HG03135 (cell line): ENCODE data around the gene RABGAP1L.
A peak's percentile ranks its signal among the peaks of the same experiment; 100 is the strongest.

Source experiments
- ATAC-seq: cut with Tn5 transposase; IDR thresholded peaks from one replicate; pipeline ENCODE4 v1.9.1; 2021; ENCODE audit warnings: mild to moderate bottlenecking, moderate library complexity; ENCODE audit not compliant: unreplicated experiment

Gene RABGAP1L

DNA sequence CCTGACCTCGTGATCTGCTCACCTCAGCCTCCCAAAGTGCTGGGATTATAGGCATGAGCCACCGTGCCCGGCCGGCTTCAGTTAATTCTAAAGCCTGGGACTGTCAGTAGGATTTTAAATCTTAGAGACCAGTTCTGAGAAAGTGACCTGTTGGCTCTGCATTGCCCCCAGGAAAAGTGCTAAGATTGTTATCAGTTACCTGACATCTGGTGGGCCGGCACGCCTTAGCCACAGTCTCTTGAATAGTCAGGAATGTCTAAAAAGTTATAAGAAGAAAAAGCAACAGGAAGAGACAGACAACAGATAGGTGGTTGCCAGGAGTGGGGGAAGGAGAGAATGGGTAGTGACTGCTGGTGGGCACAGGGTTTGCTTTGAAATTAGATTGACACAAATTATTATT, 35.1 kb downstream of the RABGAP1L start:
- no peak for ATAC-seq

DNA sequence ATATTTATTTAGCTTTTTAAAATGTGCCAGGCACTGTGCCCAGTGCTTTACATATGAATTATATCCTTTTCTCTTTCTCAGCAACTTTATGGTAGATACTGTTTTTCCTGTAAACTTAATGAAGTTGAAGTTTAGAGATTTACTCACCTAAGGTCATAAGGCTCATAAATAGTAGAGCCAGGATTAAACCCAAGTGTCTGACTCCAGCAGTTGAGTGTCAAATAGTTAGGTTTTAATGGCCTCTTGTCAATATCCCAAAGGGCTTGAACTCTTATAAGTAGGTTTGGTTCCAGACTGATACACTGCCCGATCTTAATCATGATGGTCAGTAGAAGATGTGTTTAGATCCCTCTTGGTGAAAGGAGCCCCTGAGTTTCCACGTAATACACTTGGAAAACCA, 37.8 kb downstream of the RABGAP1L start:
- no peak for ATAC-seq

DNA sequence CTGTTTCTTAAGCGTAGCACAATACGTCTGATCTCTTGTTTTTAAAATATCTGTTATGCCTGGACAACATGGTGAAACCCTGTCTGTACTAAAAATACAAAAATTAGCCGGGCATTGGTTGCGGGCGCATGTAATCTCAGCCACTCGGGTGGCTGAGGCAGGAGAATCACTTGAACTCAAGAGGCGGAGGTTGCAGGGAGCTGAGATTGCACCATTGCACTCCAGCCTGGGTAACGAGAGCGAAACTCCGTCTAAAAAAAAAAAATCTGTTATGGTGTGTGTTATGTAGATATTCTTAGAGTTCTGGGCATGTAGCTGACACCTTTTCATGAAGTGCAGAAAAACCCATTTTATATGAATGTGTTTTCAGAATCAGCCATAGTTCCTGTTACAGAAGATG, 38.2 kb downstream of the RABGAP1L start:
- ATAC-seq: no peak

DNA sequence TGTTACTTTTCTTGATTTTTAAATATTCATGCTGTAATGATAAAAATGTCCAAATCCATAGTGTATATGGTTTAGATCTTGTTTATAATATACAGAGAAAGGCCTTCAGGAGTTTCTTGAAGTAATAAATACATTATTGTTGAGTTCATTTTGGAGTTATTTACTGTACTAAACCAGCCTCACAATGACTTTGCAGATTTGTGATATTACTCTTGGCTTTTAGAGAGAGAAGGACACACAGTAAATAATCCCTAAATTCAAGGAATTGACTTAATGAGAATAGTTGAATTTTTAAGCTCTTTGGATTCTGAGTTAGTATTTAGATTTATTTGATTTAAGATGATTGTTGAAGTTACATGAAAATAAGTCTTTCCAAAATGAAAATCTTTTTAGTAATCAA, 38.9 kb downstream of the RABGAP1L start:
- ATAC-seq: no peak

DNA sequence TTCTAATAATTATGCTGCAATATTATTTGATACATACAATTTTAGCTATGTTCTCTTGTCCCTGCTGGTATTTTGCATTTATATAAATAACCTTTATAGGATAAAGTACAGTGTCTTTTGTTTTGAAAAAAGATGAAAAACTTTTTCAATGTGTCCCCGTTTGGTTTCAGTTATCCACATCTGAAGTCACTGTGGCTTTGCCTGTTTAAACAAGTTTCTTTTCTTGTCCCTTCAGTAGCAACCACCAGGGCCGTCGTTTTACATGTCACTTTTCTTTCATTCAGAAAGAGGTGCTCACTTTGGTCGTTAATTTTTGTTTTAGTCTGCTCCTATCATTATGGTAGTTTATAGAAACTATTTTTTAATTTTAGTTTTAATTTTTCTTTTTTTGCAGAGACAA, 41.4 kb downstream of the RABGAP1L start:
- no peak for ATAC-seq

DNA sequence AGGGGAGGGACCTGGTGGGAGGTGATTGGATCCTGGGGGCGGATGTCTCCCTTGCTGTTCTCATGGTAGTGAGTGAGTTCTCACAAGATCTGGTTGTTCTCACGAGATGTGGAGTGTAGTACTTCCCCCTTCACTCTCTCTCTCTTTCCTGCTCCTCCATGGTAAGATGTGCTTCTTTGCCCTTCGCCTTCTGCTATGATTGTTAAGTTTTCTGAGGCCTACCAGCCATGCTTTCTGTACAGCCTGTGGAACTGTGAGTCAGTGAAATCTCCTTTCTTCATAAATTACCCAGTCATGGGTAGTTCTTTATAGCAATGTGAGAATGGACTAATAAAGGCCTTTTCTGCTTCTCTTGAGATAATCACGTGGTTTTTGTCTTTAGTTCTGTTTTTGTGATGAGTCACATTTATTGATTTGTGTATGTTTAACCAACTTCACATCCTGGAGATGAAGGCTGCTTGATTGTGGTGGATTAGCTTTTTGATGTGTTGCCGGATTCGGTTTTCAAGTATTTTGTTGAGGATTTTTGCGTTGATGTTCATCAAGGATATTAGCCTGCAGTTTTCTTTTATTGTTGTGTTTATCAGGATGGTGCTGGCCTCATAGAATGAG, 45.5 kb downstream of the RABGAP1L start:
- no peak for ATAC-seq

DNA sequence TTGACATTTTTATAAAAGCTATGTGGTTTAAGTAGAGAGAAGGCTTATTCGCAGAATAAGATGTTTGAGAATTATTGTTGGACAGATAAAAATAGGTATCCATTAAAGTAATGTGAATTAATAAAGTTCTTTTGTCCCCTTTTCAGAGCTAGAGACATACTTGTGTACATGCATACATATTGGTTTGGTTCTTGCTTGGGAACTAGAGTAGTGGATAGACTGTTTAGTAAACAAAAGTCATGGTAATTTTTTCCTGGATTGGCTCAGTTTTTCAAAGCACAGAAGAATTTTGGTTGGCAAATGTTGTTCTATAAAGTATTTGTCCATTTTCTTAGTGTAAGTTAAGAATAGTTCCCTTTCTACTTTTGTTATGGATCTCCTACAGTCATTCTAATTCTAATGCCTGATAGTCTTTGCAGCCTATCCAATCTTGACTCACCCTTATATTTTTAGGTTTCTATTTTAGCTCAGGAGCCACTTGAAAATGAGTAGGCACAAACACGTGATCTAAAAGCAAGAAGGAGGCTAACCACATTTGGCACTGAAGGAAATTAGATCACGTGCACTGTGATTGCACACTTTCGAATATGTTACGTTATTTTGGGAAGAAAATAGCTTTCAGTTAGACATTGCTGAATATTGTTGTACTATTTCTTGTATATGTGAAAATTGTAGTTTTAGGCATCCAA, 47.0 kb downstream of the RABGAP1L start:
- ATAC-seq: no peak

DNA sequence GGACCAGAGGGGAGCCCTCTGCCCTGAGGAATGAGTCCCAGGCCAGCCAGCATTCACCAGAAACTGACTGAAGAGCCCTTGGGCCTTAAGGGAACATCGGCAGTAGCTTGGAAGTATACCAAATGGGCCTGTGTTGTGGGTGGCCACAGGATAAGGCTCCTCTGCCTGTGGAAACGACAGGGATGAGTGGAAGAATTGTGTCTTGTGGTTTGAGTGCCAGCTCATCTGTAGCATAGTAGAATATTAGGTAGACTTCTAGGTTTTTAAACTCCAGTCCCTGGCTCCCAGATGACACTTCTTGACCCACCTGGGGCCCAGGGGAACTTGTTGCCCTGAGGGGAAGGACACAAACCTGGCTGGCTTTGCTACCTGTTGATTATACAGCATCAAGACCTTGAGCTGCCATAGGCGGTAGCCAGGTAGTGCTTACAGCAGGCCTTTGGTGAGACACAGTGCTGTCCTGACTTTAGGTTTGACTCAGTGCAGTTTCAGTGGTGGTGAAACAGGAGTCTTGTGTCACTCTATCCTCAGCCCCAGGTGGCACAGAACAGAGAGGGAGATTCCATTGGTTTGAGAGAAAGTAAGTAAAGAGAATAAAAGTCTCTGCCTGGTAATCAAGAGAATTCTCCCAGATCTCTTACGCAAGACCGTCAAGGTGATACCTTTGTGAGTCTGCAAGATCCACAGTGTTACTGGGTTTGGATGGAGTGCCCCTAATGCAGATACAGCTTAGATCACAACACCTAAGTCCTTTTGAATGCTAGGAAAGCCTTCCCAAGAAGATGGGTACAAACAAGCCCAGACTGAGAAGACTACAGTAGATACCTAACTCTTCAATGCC, 50.2 kb downstream of the RABGAP1L start:
- ATAC-seq: peak; percentile 91

DNA sequence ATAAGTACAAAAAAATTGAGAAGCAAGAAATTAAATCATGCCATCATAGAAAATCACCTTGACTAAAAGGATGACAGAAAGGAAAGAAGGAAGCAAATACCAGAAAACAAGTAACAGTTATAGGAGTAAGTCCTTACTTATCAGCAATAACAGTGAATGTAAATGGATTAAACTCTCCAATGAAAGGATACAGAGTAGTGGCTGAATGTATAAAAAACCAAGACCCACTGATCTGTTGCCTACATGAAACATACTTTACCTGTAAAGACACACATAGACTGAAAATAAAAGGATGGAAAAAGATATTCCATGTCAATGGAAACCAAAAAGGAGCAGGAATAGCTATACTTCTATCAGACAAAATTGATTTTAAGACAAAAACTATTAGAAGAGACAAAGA, 52.2 kb downstream of the RABGAP1L start:
- ATAC-seq: no peak

DNA sequence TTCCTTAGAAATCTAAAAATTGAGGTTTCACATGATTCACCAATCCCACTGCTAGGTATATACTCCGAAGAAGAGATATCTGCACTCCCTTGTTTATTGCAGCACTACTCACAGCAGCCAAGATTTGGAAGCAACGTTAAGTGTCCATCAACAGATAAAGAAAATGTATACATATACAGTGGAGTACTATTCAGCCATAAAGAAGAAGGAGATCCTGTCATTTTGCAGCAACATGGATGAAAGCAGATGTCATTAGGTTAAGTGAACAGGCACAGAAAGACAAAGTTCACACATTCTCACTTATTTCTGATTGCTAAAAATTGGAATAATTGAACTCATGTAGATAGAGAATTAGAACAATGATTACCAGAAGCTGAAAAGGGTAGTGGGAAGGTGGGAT, 56.4 kb downstream of the RABGAP1L start:
- no peak for ATAC-seq

DNA sequence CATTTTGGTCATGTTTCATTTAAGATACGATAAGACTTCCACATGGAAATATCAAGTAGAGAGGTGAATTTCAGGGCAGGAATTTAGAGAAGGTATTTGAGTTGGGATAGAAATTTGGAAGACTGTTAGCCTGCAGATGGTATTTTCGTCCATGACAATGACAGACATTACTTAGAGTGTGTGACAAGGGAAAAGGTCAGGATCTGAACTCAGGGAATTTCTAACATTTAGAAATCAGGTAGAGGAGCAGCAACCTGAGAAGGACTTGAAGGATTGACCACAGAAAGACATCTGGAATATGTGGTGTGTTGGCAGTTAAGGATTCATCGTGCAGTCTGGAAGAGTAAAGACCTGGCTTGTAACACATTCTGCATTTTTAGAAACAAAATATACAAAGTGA, 57.9 kb downstream of the RABGAP1L start:
- no peak for ATAC-seq

DNA sequence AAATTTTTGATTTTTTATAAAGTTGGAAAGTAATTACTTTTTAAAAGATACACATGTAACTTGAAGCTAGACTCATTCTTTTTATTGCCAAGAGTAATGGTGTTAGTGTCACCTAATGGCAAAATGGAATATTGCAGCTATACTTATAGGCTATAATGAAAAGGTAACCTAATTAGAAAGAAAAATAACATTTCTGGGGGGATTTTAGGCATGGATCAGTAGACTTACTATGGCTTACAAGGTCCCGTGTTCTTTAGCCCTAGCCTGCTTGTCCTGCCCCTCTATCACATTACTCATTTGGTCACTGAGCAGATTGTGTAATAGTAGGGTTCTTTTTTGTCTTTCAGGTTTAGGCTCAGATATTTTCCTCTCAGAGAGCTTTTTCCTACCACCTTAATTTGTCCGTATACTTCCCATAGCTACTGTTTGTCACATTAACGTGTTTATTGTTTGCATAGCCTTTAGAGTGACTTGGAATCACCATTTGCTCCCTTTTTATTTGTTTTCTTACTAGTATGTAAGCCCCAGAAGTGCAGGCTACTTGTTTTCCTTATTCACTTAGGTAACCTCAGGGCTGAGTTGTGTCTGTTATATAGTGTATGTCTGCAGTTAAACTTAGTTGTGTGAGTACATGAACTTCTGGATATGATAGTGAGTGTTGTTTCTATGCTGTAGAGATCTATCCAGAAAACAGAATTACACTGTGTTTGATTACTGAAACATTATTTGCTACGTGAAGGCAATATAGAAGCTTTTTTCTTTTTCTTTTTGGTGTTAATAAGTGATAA, 58.7 kb downstream of the RABGAP1L start:
- ATAC-seq: no peak

DNA sequence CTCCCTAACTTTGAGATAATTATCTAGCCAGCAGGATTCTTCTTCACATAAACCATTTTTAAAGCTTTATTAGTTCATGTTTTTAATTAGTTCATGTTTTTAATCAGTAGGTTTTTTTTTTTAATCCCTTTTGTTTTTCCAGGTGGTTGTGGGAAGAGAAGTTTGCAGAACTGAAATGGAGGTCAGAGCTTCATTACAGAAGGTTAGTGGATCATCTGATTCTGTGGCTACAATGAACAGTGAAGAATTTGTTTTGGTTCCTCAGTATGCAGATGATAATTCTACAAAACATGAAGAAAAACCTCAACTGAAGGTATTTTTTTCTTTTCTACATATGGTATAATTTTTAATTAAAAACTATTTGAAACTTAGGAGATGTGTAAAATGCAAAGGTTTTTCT, 59.7 kb downstream of the RABGAP1L start:
- ATAC-seq: no peak

DNA sequence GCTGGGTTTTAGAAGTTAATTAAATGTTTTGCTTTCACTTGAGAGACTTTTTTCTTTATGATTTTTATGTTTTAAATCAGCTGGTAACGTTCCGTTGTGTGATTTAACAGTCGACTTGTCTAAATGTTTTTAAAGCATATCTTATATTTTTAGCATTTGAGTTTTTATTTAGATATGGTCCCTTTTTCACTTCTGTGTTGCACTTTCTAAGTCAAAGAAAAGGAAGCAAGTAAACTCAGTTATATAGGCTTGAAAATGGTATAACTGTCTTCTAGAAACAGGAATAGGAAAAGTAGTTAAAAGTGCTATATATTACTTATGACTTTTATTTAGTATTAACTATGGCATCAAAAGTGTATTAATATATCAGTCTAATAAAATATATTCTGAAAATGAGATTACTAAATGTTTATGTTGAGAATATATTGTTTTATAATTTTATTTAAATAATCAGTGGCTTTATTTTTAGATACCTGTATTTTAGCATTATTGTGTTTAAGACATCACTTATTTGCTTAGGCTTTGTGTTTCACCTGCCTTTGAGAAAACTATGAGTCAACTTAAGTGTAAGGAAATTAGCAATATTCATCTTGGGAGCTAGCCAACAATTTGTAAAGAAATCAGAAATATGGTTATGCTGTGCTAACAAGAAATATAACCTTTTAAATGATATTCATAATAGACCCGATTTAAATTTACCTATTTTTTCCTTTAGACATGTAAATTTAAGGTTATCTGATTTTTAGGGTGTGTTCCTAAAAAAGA, 60.5 kb downstream of the RABGAP1L start:
- no peak for ATAC-seq

DNA sequence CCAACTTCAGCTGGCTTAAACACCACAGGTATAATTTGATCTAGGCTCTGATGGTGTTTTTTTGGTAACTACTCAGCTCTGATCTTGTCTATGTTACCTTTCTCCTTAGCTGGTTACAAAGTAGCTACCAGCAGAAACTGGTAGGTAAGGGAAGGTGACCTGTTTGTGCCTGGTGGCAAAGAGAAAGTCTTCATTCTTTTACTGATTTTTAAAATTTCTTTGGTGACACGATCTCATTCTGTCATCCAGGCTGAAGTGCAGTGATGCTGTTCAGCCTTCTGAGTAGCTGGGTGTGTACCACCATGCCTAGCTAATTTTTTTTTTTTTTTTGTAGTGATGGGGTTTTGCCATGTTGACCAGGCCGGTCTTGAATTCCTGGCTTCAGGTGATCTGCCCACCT, 62.4 kb downstream of the RABGAP1L start:
- no peak for ATAC-seq

DNA sequence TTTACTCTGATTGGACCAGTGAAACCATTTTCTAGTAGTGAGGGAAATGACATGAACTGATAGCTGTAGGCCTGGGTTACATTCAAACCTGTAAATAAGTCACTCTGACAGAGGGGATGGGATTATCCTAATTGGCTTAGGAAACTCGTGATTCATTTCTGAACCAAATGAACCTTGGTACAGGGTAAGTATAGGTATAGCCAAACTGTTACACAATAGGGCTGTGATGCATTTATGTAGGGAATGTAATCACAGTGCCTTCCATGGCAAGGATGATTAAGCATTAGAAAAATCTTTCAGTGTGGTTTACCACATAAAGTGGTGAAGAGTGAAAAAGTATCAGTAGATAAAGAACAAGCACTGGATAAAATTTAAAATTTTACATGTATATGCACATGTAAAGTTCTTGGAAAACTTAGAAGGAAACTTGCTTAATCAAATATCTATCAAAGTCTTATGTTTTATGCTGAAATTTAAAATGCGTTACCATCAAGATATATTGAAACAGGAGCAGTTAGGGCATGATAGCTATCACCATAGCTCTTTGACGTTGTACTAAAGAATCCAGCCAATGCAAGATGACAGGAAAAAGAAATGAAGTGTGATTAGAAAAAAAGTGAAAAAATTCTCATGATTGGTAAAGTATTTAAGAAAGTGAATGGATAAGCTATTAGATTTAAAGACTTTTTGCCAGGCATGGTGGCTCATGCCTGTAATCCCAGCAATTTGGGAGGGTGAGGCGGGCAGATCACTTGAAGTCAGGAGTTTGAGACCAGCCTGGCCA, 63.0 kb downstream of the RABGAP1L start:
- no peak for ATAC-seq

DNA sequence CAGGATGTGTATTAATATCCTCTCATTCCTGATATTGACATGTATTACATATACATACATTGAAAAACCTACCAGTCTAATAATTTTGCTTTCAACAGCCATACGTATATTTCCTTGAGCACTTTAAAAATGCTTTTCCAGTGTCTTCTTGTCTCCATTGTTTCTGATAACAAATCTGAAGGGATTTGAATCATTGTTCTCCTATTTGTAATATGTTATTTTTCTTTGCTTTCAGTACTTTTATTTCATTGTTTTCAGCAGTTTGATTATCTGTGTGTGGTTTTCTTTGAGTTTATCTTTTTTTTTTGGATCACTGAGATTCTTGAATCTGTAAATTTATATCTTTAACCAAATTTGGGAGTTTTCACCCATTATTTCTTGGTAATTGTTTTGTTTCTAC, 65.3 kb downstream of the RABGAP1L start:
- no peak for ATAC-seq

DNA sequence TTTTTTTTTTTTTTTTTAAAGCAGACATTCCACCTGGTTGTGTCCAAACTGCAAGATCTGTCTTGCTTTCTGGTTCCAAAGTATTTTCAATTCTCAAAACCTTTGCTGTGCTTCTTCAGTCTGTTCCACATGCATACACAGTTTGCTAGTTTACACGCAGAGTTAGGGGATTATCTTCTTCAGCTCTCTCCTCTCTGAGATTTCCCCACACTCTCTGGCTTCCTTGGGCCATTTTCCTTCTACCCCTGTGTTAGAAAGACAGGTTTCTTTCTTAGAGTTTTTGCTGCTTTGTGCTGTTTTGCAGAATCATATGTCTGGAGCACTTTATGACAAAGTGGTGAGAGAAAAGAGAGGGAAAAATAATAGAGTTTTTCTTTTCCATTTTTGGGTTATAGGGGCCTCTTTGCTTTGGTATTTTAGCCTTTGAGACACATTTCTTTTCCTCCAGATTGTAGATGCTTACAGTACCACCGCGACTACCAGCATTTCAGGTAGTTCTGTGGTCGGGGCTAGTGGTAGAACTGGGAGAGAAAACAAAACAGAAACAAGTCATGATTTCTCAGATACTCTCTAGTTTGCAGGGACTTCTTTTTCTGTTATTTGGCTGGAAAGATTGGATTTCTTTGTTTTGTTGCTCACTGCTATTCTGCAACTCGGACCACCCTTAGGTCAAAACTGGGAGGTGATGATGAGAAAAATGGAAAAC, 66.3 kb downstream of the RABGAP1L start:
- ATAC-seq: no peak

DNA sequence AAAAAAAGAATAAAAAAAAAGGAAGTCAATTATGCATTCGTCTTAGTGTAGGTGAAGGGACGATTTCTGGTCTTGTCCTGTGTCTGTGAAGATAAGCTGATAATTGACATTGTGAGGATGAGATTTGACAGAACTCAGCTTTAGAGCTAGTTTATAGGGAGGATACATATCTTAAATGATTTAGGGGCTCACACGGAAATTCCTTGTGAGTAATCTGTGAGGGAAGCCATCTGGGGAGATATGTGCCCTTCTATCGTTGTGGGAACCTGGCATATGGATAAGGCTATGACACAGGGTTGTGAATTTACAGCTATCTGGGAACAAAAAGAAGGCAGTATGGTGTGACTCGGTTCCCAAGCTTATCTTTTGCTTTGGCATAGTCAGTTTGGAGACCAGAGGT, 71.1 kb downstream of the RABGAP1L start:
- ATAC-seq: no peak
